ENCODE measurements around the gene ASCC1. TPM values are rescaled to one million over a fixed set of nuclear protein-coding genes. Genes with fewer than 3 reads are reported as not detected.

ASCC1 gene
- total and polyA plus RNA-seq, 2 of the 13 experiments (the other 11 are each of a cell fraction or from before 2014, with no cell fraction given), result 21.6 to 30.1 TPM

DNA sequence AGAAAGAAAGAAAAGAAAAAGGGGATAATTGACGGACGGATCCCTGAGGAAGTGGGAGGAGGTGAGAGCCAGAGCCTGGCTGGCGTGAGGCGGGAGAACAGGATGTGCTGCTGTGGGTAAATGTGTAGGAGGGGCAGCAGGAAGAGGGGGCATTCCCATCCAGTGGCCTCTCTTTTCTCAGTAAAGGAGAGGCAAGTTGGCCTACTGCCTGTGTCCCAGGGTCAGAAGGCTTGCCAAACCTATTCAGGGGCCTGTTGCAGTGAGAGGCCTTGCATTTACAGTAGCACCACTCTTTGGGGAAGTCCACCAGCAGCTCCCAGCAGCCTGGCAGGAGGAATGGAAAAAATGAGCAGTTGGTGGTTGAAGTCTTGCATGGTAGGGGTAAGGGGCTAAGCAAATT is 26.6 kb upstream of the ASCC1 start:
- Histone ChIP-seq H4K20me1 (ENCODE audit: insufficient read depth, low read length) (no peaks in the 10 kb centered on the region), H3K4me1 (ENCODE audit: insufficient read depth, low read length) (peaks cover 69% of the 10 kb centered on the region), H3K9me3 (ENCODE audit: low read length) (no peaks in the 10 kb centered on the region), H2AFZ (ENCODE audit: low read length) (no peak overlapping the region), H3K27ac (ENCODE audit: extremely low read length, insufficient read depth, low read length) (no peak overlapping the region), H3K4me3 (replicated peaks in 1 of 3; ENCODE audit: insufficient read depth in 1 of 3, low read depth in 2 of 3, low read length in 3 of 3) (no peak overlapping the region), H3K36me3 (replicated peaks in 1 of 2; ENCODE audit: control insufficient read depth in 1 of 2, insufficient read depth in 2 of 2, low read length in 2 of 2) (no peaks in the 10 kb centered on the region), H3K4me2 (ENCODE audit: low read depth, low read length) (no peak overlapping the region), H3K79me2 (ENCODE audit: insufficient read depth, low read length) (no peaks in the 10 kb centered on the region), H3K27me3 (ENCODE audit: control insufficient read depth in 1 of 2, insufficient read depth in 2 of 2, low read length in 2 of 2) (no peaks in the 10 kb centered on the region), H3K9ac (ENCODE audit: insufficient read depth, low read depth, low read length) (no peak overlapping the region)
- TF ChIP-seq KAT7 (CRISPR knock-in tag; IDR thresholded peaks at IDR 0.05; ENCODE audit: borderline replicate concordance) (no peak), STAT5B (CRISPR knock-in tag; IDR thresholded peaks at IDR 0.05) (no peak), HCFC1 (IDR thresholded peaks at IDR 0.05; ENCODE audit: low read depth, low read length) (no peak), NFE2L1 (CRISPR knock-in tag; IDR thresholded peaks at IDR 0.05; ENCODE audit: borderline replicate concordance) (no peak), HNF4A (CRISPR knock-in tag; IDR thresholded peaks at IDR 0.05) (no peak), ZNF501 (CRISPR knock-in tag; IDR thresholded peaks at IDR 0.05) (no peak), KLF16 (CRISPR knock-in tag; IDR thresholded peaks at IDR 0.05) (no peak), ZNF343 (CRISPR knock-in tag; IDR thresholded peaks at IDR 0.05) (no peak), NFE2L2 (IDR thresholded peaks at IDR 0.05; ENCODE audit: low read length) (no peak), ZSCAN22 (CRISPR knock-in tag; IDR thresholded peaks at IDR 0.05) (no peak), PCBP1 (IDR thresholded peaks at IDR 0.05; ENCODE audit: borderline replicate concordance, low read depth, low read length) (no peak), PAF1 (CRISPR knock-in tag; IDR thresholded peaks at IDR 0.05) (no peak), ZMAT3 (CRISPR knock-in tag; conservative IDR thresholded peaks at IDR 0.05) (no peak), REL (CRISPR knock-in tag; conservative IDR thresholded peaks at IDR 0.05) (no peak), ARNTL (CRISPR knock-in tag; IDR thresholded peaks at IDR 0.05) (no peak)
- TF ChIP-seq, protein P1, sequence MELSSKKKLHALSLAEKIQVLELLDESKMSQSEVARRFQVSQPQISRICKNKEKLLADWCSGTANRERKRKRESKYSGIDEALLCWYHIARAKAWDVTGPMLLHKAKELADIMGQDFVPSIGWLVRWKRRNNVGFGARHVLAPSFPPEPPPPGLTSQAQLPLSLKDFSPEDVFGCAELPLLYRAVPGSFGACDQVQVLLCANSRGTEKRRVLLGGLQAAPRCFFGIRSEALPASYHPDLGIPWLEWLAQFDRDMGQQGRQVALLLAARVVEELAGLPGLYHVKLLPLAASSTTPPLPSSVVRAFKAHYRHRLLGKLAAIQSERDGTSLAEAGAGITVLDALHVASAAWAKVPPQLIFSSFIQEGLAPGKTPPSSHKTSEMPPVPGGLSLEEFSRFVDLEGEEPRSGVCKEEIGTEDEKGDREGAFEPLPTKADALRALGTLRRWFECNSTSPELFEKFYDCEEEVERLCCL (CRISPR knock-in tag; IDR thresholded peaks at IDR 0.05; ENCODE audit: borderline replicate concordance), result no peak
- TF ChIP-seq, protein P2, sequence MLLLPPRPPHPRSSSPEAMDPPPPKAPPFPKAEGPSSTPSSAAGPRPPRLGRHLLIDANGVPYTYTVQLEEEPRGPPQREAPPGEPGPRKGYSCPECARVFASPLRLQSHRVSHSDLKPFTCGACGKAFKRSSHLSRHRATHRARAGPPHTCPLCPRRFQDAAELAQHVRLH (CRISPR knock-in tag; IDR thresholded peaks at IDR 0.05; ENCODE audit: borderline replicate concordance, low read depth), result no peak
- TF ChIP-seq, protein P3, sequence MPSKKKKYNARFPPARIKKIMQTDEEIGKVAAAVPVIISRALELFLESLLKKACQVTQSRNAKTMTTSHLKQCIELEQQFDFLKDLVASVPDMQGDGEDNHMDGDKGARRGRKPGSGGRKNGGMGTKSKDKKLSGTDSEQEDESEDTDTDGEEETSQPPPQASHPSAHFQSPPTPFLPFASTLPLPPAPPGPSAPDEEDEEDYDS (CRISPR knock-in tag; IDR thresholded peaks at IDR 0.05), result no peak
- TF ChIP-seq, protein P4, sequence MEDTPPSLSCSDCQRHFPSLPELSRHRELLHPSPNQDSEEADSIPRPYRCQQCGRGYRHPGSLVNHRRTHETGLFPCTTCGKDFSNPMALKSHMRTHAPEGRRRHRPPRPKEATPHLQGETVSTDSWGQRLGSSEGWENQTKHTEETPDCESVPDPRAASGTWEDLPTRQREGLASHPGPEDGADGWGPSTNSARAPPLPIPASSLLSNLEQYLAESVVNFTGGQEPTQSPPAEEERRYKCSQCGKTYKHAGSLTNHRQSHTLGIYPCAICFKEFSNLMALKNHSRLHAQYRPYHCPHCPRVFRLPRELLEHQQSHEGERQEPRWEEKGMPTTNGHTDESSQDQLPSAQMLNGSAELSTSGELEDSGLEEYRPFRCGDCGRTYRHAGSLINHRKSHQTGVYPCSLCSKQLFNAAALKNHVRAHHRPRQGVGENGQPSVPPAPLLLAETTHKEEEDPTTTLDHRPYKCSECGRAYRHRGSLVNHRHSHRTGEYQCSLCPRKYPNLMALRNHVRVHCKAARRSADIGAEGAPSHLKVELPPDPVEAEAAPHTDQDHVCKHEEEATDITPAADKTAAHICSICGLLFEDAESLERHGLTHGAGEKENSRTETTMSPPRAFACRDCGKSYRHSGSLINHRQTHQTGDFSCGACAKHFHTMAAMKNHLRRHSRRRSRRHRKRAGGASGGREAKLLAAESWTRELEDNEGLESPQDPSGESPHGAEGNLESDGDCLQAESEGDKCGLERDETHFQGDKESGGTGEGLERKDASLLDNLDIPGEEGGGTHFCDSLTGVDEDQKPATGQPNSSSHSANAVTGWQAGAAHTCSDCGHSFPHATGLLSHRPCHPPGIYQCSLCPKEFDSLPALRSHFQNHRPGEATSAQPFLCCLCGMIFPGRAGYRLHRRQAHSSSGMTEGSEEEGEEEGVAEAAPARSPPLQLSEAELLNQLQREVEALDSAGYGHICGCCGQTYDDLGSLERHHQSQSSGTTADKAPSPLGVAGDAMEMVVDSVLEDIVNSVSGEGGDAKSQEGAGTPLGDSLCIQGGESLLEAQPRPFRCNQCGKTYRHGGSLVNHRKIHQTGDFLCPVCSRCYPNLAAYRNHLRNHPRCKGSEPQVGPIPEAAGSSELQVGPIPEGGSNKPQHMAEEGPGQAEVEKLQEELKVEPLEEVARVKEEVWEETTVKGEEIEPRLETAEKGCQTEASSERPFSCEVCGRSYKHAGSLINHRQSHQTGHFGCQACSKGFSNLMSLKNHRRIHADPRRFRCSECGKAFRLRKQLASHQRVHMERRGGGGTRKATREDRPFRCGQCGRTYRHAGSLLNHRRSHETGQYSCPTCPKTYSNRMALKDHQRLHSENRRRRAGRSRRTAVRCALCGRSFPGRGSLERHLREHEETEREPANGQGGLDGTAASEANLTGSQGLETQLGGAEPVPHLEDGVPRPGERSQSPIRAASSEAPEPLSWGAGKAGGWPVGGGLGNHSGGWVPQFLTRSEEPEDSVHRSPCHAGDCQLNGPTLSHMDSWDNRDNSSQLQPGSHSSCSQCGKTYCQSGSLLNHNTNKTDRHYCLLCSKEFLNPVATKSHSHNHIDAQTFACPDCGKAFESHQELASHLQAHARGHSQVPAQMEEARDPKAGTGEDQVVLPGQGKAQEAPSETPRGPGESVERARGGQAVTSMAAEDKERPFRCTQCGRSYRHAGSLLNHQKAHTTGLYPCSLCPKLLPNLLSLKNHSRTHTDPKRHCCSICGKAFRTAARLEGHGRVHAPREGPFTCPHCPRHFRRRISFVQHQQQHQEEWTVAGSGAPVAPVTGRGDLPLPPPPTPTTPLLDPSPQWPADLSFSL (CRISPR knock-in tag; IDR thresholded peaks at IDR 0.05), result no peak
- intact Hi-C loops (cut with micrococcal nuclease; ENCODE audit: unreplicated experiment) (no loop called here), in situ Hi-C loops (cut with HindIII; ENCODE audit: extremely low pct_ligation_motif_present, low pct_unique_long_range_greater_than_20kb) (no loop called here)
- BruUV-seq (replicated peaks), result no TSS peak
- 74% methylated on average over 4 of the region's 4 CpGs for WGBS (ENCODE audit: low lambda C conversion rate)
- DNase-seq (ENCODE audit: low spot score), result no peak
- ChIA-PET POLR2A (no interaction called here), CTCF (ENCODE audit: low intra/inter-chr PET ratio, low total read pairs) (interaction anchor here (2.8 kb wide), 1 partner anchor 85 kb away, joined by 12 read pairs; no protein-coding TSS in a partner anchor)
- no peak for ATAC-seq
- no peak for FAIRE-seq

Data from HepG2 (cell line).